K562 (cell line): ENCODE results near the gene SNRPD2. TPM values are rescaled to one million over a fixed set of nuclear protein-coding genes. Genes with fewer than 3 reads are reported as not detected.

Experiments used
- ADNP ChIP-seq: fragments of 200-800 bp; sonication (Bioruptor generic); IDR thresholded peaks from 2 replicates; pipeline ENCODE4 v1.6.1; 2016; ENCODE audit warnings: missing genetic modification characterization, missing compliant biosample characterization
- ATF1 ChIP-seq, 2 experiments: fragments of 450-650 bp in 1 of 2; IDR thresholded peaks; 2 replicates each; pipeline ENCODE4 v1.6.1; 2016; ENCODE audit warnings: missing compliant biosample characterization in 1 of 2, missing genetic modification characterization in 1 of 2
- BMI1 ChIP-seq: fragments of 150-350 bp; IDR thresholded peaks from 2 replicates; pipeline ENCODE4 v1.6.1; 2014; ENCODE audit warnings: low read length
- CEBPZ ChIP-seq: fragments of 150-350 bp; IDR thresholded peaks from 2 replicates; pipeline ENCODE4 v1.6.1; 2014; ENCODE audit warnings: low read depth, mild to moderate bottlenecking, low read length, borderline replicate concordance
- FIP1L1 ChIP-seq: fragments of 200-400 bp; formaldehyde crosslinking; IDR thresholded peaks from 2 replicates; pipeline ENCODE4 v1.6.1; 2018; ENCODE audit warnings: mild to moderate bottlenecking, low read depth, low read length; ENCODE audit not compliant: poor library complexity, severe bottlenecking
- FOXJ2 ChIP-seq: fragments of 200-800 bp; sonication (Bioruptor generic); IDR thresholded peaks from 2 replicates; pipeline ENCODE4 v1.6.1; 2016; ENCODE audit warnings: missing genetic modification characterization, missing compliant biosample characterization
- HIVEP1 ChIP-seq: fragments of 250-450 bp; sonication (Bioruptor Pico); IDR thresholded peaks from 2 replicates; pipeline ENCODE4 v1.4.0; 2020; ENCODE audit warnings: mild to moderate bottlenecking
- ILK ChIP-seq: fragments of 450-650 bp; IDR thresholded peaks from 2 replicates; pipeline ENCODE4 v1.6.1; 2016; ENCODE audit warnings: missing genetic modification characterization, low read depth, mild to moderate bottlenecking, missing compliant biosample characterization, moderate library complexity, borderline replicate concordance
- KDM1A ChIP-seq, 2 experiments: fragments of 450-650 bp; IDR thresholded peaks; 2 replicates each; pipeline ENCODE4 v1.6.1; 2016; ENCODE audit warnings: mild to moderate bottlenecking in 2 of 2
- MEF2A ChIP-seq: IDR thresholded peaks from 2 replicates; pipeline ENCODE4 v1.6.1; 2011; ENCODE audit warnings: low read depth, mild to moderate bottlenecking, low read length, moderate library complexity; ENCODE audit not compliant: control insufficient read depth
- NFE2L1 ChIP-seq: fragments of 450-650 bp; IDR thresholded peaks from 2 replicates; pipeline ENCODE4 v1.6.1; 2016; ENCODE audit warnings: missing genetic modification characterization, low read depth, mild to moderate bottlenecking, missing compliant biosample characterization, moderate library complexity, borderline replicate concordance
- NR0B1 ChIP-seq: fragments of 450-650 bp; IDR thresholded peaks from one replicate; pipeline ENCODE4 v1.6.1; 2018; ENCODE audit warnings: mild to moderate bottlenecking, moderate library complexity; ENCODE audit not compliant: partially characterized antibody
- PRDM10 ChIP-seq: fragments of 450-650 bp; IDR thresholded peaks from 2 replicates; pipeline ENCODE4 v1.6.1; 2018; ENCODE audit not compliant: partially characterized antibody
- PURB ChIP-seq: sonication (generic); formaldehyde crosslinking; IDR thresholded peaks from 2 replicates; pipeline ENCODE4 v1.9.0; 2021; ENCODE audit warnings: low read depth, mild to moderate bottlenecking, missing genetic modification reagents
- TBP ChIP-seq: optimal IDR thresholded peaks from 2 replicates; pipeline ENCODE3; 2011; ENCODE audit warnings: low read depth, low read length, improper control_type of control experiment
- TCF7L2 ChIP-seq: fragments of 150-350 bp; IDR thresholded peaks from 2 replicates; pipeline ENCODE4 v1.6.1; 2016; ENCODE audit warnings: low read depth, mild to moderate bottlenecking, low read length, moderate library complexity
- ZNF12 ChIP-seq: sonication (generic); formaldehyde crosslinking; IDR thresholded peaks from 2 replicates; pipeline ENCODE4 v1.4.0; 2020; ENCODE audit warnings: mild to moderate bottlenecking, missing genetic modification reagents
- ZNF511 ChIP-seq: sonication (generic); formaldehyde crosslinking; IDR thresholded peaks from 2 replicates; pipeline ENCODE4 v1.8.0; 2022; ENCODE audit warnings: mild to moderate bottlenecking, missing genetic modification reagents
- ZZZ3 ChIP-seq: fragments of 450-650 bp; IDR thresholded peaks from 2 replicates; pipeline ENCODE4 v1.6.1; 2016; ENCODE audit warnings: antibody characterized with exemption, mild to moderate bottlenecking, moderate library complexity
- polyA plus RNA-seq, 8 experiments: library from polyadenylated mRNA; depleted of rRNA in 4 of 8; stranded (reverse) in 5 of 8; unstranded in 3 of 8; fragments of >200 nt; fragmentation: Nextera tagmentation in 2 of 8; fragmentation: Illumina TruSeq in 1 of 8; extraction: Ambion mirVana in 2 of 8; extraction: Trizol in 1 of 8; gene quantifications; 2 replicates each; pipeline versions ENCODE4 v1.2.1 to v1.2.3, GENCODE V29; 2011 to 2014; ENCODE audit warnings: inconsistent platforms in 1 of 8, missing spikeins in 1 of 8
- total RNA-seq, 7 experiments: library from RNA; depleted of rRNA in 6 of 7; stranded (reverse); fragments of >200 nt in 6 of 7; fragmentation: Illumina TruSeq in 2 of 7; extraction: Trizol in 2 of 7; gene quantifications; 2 replicates each; pipeline versions ENCODE4 v1.2.1 to v1.2.3, GENCODE V29; 2011 to 2021; ENCODE audit warnings: low replicate concordance in 1 of 7

SNRPD2 gene
- total and polyA plus RNA-seq, 9 of the 15 experiments (the other 6 are each of a cell fraction or from before 2014, with no cell fraction given): 728 to 4,411 (median 1,029) TPM

DNA sequence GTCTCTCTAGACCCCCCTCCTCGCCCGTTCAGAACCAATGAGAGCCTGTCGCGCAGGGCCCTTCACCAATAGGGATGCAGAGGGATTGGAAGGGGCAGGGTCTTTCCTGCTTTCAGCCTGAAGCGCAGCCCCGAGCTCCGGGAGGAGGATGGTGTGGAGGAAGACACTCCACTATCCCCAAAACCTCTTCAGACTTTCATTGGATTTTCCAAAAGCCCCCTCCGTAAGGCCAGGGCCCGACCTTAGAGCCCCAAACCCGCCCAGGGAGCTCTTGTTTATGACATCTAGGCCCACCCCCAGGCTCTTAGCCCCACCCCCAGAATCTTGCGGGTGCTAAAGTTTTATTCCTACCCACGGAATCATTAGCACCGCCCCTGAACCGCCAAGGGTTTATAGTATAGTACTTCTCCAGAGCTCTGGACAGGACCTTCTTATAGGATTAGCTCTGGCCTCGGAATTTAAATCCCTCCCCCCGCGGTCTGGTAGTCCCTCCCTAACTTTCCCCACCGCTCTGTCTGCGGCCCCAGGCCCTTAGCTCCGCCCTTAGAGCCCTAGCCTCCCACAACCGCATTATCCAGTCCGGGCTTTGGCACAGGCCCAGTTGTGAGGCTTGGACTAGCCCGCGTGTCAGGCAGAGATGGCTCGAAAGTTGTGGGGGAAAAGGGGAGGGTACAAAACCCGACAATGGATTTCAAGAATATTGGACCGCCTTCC is 46.0 kb downstream of the SNRPD2 start (continued):
- TF ChIP-seq PRDM10 (peak; percentile 92), FIP1L1 (peak; percentile 30), TCF7L2 (0 out of 2 replicates have a peak, but pooled peaks have one; percentile 18), ZZZ3 (no peak), KDM1A (IDR thresholded peaks at IDR 0.05) (peak; percentile 78 to 89), TBP (peak; percentile 65), PURB (CRISPR knock-in tag) (no peak), CEBPZ (no peak), ZNF511 (CRISPR knock-in tag) (no peak), ILK (tag) (no peak), BMI1 (no peak), NFE2L1 (tag) (no peak), FOXJ2 (tag) (no peak), ADNP (tag) (no peak), MEF2A (no peak), HIVEP1 (CRISPR knock-in tag) (no peak), NR0B1 (no peak), ATF1 (CRISPR knock-in tag; IDR thresholded peaks at IDR 0.05) (no peak), ATF1 (tag; IDR thresholded peaks at IDR 0.05) (peak; percentile 69), ZNF12 (CRISPR knock-in tag) (no peak)
